Measurements from ENCODE around the gene OCRL.

GRCh38 chrX:129574214-129574613 is 34.2 kb downstream of the OCRL start:
- TF ChIP-seq EZH2 (IDR thresholded peaks at IDR 0.05; ENCODE audit: borderline replicate concordance, low read depth, low read length, severe bottlenecking), result no peak
- no peak for TF ChIP-seq CTCF (IDR thresholded peaks at IDR 0.05; ENCODE audit: borderline replicate concordance, extremely low read depth, low read length, poor library complexity, severe bottlenecking)
